Lung (tissue), 12 donors: ENCODE data around the gene GET3. TPM values are rescaled to one million over a fixed set of nuclear protein-coding genes. Genes with fewer than 3 reads are reported as not detected.

Source experiments
- ATAC-seq: fragments of 200-7000 bp; cut with Tn5 transposase; one replicate; pipeline ENCODE4 v1.9.1; 2020; ENCODE audit warnings: moderate number of reproducible peaks; ENCODE audit not compliant: insufficient read depth, low FRiP score
- DNase-seq, 3 donors: peaks; one replicate each; pipeline ENCODE4 v3.0.0-alpha.2; 2013 to 2017
- H3K27ac ChIP-seq, 2 donors: one replicate each; pipeline ENCODE4 v1.5.1; 2013; ENCODE audit warnings: mild to moderate bottlenecking in 2 of 2, moderate library complexity in 2 of 2, control low read depth in 1 of 2, inconsistent platforms in 1 of 2, low read depth in 1 of 2, low read length in 1 of 2
- H3K27me3 ChIP-seq, 3 donors: one replicate each; pipeline ENCODE4 v1.5.1; 2013; ENCODE audit warnings: low read length in 2 of 3; ENCODE audit not compliant: control insufficient read depth in 3 of 3, insufficient read depth in 3 of 3
- H3K36me3 ChIP-seq, 4 donors: one replicate each; pipeline ENCODE4 v1.5.1; 2013; ENCODE audit warnings: low read length in 4 of 4, mild to moderate bottlenecking in 1 of 4, moderate library complexity in 1 of 4; ENCODE audit not compliant: control insufficient read depth in 4 of 4, insufficient read depth in 4 of 4
- H3K4me1 ChIP-seq, 5 donors: one replicate each; pipeline ENCODE4 v1.5.1; 2013; ENCODE audit warnings: low read length in 5 of 5, mild to moderate bottlenecking in 2 of 5, moderate library complexity in 1 of 5; ENCODE audit not compliant: control insufficient read depth in 5 of 5, insufficient read depth in 5 of 5
- H3K4me3 ChIP-seq: one replicate; pipeline ENCODE4 v1.5.1; 2013; ENCODE audit warnings: mild to moderate bottlenecking, control low read depth, moderate library complexity
- H3K9ac ChIP-seq, 2 donors: one replicate each; pipeline ENCODE4 v1.5.1; 2013; ENCODE audit warnings: low read length in 2 of 2, control low read depth in 1 of 2; ENCODE audit not compliant: insufficient read depth in 1 of 2
- H3K9me3 ChIP-seq, 4 donors: one replicate each; pipeline ENCODE4 v1.5.1; 2013; ENCODE audit warnings: low read length in 3 of 4, mild to moderate bottlenecking in 1 of 4, moderate library complexity in 1 of 4; ENCODE audit not compliant: control insufficient read depth in 4 of 4, insufficient read depth in 3 of 4
- CTCF ChIP-seq: IDR thresholded peaks from 2 replicates; pipeline ENCODE4 v1.5.1; 2012; ENCODE audit warnings: mild to moderate bottlenecking; ENCODE audit errors: control extremely low read depth, extremely low read depth
- WGBS, 2 donors: extraction: QIAGEN DNeasy Blood & Tissue Kit; methylation state at CpG; one replicate each; pipeline ENCODE4 v1.1.7; 2013; 5-methylcytosine and 5-hydroxymethylcytosine counted together
- polyA plus RNA-seq, 2 donors: library from polyadenylated mRNA; stranded (reverse); fragments of 200-250 nt; gene quantifications; one replicate each; pipeline ENCODE4 v1.2.1, GENCODE V29; 2013
- total RNA-seq, 2 donors: library from RNA; depleted of rRNA in 1 of 2; stranded (reverse); fragments of >200 nt in 1 of 2; gene quantifications; one replicate each; pipeline ENCODE4 v1.2.1, GENCODE V29; 2014 to 2021
- donor health status: control.
- donor health status: control.
- donor health status: Bipolar disorder and iron deficiency.
- donor health status: healthy.
- donor health status: DM: yes; HTN: yes; CAD: no.

GET3 gene
- total and polyA plus RNA-seq, 4 donors: 33.4 to 112 (median 76.9) TPM

DNA sequence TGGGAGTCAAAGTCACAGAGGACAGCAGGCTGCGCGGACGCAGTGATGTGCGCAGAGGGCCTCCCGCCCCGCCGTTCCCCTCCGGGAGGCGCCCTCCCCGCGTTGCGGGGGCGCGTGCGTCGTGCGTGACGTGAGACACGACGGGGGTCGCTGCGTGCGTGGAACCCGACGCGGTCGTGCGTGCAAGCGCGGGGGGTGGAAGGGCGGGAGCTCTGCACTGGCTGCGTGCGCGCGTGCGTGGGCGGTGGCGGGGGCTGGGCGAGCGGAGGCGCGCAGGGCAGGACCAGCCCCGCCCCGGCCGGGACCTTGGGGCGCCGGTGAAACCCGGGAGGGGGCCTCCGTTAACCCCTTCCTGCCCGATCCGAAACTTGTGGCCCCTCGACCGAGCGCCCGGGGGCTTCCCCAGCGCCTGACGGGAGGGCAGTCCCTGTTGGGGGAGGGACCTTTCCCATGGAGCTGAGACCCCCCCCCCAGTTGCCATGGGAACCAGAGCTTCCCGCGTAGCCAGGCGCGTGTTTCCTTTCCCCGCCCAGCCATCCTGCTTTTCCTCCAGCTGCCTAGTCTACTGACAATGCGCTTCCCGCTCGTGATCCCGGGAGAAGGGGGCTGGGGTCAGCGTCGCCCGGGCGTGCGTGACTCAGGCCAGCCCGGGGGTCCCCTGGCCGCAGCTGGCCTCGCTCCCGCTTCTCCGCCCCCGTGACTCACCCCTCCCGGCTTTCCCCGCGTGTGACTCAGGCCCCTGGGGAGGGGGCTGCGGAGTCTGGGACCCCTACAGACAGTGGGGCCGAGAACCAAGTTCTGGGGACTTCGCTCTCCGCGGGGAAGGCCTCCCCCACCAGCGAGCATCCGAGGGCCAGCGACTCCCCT lies 45.4 kb downstream of the GET3 start:
- 0 to 1% methylated on average over 64 to 88 of the region's 88 CpGs for WGBS, 2 donors
- DNase-seq (peak; percentile 90 to 93 (median 92)), ATAC-seq (peak; percentile 58)
- Histone ChIP-seq H3K9ac (peak overlapping the region; percentile 39 to 94), H3K4me1 (peaks cover 0 to 79% (median 42%) of the 10 kb centered on the region in 5 donors), H3K27me3 (no peaks in the 10 kb centered on the region), H3K9me3 (no peaks in the 10 kb centered on the region), H3K4me3 (peak overlapping the region; percentile 40), H3K36me3 (no peaks in the 10 kb centered on the region), H3K27ac (peak overlapping the region; percentile 86 to 87)
- no peak for TF ChIP-seq CTCF

DNA sequence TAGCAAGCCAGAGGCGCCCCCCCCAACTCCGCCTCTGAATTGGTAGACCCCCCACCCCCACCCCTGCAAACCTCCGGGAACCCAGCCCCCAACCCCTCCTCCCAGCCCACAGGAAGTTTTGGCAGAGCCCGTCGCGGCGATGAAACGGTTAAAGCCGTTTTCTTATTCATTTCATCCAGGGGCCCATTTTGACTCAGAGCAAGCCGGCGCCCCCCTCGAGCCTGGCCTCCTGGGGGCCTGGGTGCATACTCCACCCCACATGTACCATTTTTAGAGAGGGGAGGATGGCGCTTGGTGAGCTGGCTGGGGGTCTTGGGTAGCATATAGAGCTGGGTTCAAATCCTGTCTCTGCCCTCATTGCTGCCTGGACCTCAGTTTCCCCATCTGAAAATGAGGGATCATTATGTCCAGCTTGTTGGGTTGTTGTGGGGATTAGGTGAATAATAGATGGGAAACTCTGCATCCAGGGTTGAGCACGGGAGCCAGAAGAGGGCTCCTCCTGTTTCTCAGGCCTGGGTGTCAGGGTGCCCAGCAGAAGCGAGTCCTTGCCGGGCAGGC lies 46.1 kb downstream of the GET3 start:
- Histone ChIP-seq H3K4me3 (no peak overlapping the region), H3K27me3 (no peaks in the 10 kb centered on the region), H3K9me3 (no peaks in the 10 kb centered on the region), H3K27ac (peak overlapping the region; percentile 86 to 87), H3K9ac (no peak overlapping the region), H3K4me1 (peaks cover 0 to 79% (median 44%) of the 10 kb centered on the region in 5 donors), H3K36me3 (no peaks in the 10 kb centered on the region)
- ATAC-seq (no peak), DNase-seq (peak; percentile 33 to 63 (median 39))
- no peak for TF ChIP-seq CTCF
- 6 to 12% methylated on average over 16 of the region's 16 CpGs for WGBS, 2 donors

DNA sequence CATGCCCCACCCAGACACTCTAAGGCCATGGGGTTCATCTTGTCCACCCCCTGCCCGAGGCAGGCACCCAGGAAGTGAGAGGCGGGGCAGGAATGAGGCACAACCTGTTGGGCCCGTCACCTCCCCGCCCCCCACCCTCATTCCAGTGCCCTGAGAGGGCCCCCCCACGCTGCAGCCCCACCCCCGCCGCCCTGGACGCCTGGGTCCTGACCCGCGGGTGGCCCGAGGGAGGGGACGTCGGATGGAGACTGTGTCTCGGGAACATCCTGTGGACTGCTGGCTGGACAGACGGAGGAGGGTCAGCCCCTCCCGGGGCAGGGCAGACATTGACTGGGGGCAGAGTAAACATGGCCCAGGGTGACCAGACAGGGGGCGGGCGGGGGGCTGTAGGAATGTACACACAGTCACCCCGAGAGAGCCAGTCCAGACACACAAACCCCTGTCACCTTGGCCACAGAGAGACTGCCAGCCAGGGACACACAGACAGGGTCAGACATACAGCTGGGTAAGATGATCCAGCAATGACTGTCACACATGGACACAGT lies 46.6 kb downstream of the GET3 start:
- H3K27ac ChIP-seq: peak overlapping the region; percentile 86 to 87
- H3K9ac ChIP-seq: peak overlapping the region in 1 of 2 donors; percentile 61
- WGBS, 2 donors: 17 to 49% methylated on average over 19 of the region's 19 CpGs
- no peak for TF ChIP-seq CTCF
- H3K27me3 ChIP-seq: no peaks in the 10 kb centered on the region
- H3K4me1 ChIP-seq: peaks cover 0 to 79% (median 43%) of the 10 kb centered on the region in 5 donors
- ATAC-seq (no peak), DNase-seq (peak; percentile 23 to 55 (median 53))
- H3K9me3 ChIP-seq: no peaks in the 10 kb centered on the region
- H3K36me3 ChIP-seq: no peaks in the 10 kb centered on the region
- H3K4me3 ChIP-seq: no peak overlapping the region
